TTC549 (cell line): ENCODE results near the gene SERPINA4.
"Not testable (repeated sequence)": the region's sequence is repeated elsewhere in the genome, so short reads cannot be mapped to it uniquely, and the experiment has no call there.

Experiments used
- FAIRE-seq: peaks from 2 replicates; lab custom pipeline; 2012; peaks lifted over from hg19 to GRCh38; lab: Jason Lieb, UNC

The SERPINA4 gene

DNA sequence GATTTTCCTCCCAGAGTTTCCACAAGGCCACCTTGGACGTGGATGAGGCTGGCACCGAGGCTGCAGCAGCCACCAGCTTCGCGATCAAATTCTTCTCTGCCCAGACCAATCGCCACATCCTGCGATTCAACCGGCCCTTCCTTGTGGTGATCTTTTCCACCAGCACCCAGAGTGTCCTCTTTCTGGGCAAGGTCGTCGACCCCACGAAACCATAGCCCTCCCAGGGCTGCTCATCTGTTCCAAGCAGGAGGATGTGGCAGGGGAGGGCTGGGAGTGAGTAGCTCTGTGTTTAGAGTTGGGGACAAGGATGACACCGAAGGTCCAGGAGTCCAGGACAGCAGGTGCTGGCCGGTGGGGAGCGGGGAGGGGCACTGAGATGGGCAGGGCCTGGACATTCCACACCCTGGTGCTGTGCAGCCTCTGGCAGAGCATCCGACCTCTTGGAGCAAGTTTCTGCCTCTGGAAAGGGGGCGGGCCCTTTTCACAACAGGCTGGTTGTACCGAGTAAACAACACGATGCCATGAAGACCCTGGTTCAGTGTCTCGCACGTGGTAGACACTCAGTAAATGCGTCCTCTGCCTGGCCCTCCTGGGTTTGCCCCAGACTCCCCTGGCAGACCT is 8.2 kb downstream of the SERPINA4 start:
- no peak for FAIRE-seq

DNA sequence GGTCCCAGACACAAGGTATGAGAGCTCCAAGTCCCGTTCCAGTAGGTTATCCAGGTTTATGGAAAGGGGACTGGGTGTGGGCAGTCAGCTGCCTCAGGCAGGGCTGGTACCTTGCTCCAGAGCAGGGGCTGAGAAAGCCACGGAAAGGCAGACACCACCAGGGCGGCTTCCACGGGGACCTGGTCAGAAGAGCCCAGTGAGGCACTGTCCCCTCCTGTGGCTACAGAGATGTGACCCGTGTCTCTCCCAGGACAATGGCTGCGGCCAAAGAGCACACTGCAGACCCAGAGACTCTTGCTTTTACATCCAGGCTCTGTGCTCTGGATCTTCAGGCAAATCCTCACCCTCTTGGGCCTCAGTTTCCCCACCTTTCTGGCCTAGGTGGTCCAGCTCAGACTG is 8.8 kb downstream of the SERPINA4 start:
- no peak for FAIRE-seq

DNA sequence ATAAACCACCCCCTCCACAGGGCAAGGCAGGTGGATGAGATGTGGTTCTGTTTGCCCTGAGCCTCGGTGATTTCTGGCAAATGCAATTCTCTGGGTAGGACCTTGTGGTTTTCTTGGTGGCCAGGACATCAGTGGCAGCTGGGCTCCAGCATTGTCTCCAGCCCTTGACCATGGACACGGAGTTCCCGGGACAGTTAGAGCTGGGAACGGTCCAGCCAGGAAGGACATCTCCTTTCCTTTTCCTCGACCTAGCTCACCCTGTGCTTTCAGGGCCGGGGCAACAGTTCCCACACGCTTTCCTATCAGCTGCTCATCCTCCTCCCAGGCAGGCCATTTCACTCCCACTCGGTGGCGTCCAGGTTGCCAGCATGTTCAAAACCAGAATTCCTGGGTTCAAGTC is 9.2 kb downstream of the SERPINA4 start:
- no peak for FAIRE-seq

DNA sequence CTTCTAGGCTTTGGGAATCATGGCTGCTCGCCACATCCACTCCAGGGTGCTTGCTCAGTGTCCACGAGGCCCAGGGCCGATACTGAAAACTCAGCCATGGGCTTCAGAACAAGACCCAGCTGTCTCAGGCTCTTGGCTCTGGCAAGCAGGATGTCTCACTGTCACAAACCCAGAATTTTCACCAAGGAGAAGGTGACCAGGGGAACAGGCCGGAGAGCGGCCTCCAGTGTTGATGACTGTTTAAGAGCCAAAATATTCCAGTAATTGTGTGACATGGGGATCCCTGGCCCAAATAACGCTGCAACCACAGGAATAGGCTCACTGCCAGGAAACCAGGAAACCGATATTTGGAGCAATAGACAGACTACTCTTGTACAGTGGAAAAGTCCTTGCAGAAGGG is 10.2 kb downstream of the SERPINA4 start:
- FAIRE-seq = no peak

DNA sequence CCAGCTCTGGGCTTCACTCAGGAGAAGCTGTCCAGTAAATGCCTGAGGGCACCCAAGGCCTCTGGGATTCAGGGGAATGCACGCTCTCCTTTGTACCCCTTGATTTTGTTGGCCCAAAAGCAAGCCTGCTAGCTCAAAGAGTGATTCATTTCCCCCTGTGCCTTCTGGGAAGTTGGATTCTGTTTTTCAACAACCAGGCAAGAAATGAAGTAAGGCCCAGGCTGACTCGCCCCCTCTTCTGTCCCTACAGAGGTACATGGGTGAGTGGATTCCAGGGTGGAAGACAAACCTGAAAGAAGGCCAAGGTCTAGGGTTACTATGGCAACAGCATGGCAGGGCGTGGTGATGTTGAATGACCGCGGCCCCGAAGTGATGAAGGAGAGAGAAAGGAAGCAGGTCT is 10.7 kb downstream of the SERPINA4 start:
- FAIRE-seq = no peak

DNA sequence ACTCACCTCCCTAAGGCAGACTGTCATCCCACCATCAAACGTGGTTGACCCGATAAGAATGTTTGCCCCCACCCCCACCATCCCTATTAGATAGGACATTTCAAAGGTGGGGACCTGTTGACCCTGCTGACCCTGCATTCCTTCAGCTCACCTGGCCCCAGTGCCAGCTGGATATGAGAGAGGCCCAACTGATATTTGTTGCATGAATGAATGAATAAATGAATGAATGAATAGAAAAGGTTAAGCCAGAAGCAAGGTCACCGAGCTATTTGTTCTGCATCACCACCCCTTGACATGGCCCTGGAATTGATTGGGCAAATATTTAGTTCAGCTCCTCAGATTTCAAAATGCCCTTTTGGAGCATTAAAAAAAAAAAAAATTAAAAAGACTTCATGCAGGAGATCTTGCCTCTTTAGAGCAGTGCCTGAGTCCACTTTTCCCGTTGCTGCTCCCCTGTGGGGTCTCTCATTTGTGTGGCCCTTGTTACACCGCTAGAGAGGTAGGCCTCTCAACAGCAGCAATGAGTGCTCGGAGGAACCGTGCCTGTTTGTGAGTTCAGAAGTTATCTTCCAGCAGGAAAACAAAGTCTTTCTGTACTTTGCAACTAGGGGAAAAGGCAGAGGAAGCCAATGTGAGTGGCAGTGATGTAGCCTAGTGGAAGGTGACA is 11.5 kb downstream of the SERPINA4 start:
- FAIRE-seq = no peak

DNA sequence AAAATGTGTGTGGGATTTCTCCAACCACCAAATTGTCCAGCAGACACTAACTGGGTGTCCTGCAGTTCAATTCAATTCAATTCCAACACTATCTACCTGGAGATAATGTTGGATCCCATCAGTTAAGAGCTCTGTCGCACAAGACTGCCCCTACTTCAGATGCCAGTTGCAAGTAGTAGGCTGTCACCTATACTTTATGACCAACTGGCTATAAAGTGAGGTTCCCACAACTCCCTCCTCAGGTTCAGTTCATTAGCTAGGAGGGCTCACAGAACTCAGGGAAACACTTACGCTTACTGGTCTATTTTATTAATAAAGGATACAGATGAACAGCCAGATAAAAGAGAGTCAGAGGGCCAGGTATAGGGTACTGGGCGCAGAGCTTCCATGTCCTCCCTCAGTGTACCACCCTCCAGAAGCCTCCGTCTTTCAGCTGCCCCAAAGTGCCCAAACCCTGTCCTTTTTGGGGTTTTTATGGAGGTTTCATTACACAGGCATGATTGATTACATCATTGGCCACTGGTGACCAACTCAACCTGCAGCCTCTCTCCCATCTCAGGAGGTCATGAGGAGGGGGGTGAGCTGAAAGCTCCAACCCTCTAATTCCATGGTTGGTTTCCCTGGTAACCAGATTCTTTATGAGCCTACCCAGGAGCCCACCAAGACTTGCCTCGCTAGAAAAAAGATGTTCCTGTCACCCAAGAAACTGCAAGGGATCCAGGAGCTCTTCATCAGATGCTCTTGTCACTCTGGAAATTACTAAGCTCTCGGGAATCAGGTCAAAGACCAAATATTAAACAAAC is 12.4 kb downstream of the SERPINA4 start:
- FAIRE-seq = no peak

DNA sequence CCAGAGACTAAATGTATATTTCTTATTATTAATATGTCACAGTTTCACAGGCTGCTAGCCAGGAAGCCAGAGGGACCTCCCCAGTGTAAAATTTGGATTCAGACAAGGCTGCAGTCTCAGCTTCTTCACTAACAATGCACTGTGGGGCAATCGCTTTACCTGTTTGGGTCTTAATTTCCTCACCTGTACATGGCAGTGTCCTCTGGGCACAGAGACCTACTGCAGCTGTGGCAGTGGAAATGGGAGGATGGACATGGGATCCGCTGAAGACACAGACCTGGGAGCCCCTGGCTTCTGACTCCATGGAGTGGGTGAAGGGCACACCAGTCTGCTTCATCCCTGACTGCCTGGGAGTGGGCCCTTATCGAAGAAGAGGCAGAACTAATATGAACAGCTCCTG is 13.1 kb downstream of the SERPINA4 start:
- FAIRE-seq = no peak

DNA sequence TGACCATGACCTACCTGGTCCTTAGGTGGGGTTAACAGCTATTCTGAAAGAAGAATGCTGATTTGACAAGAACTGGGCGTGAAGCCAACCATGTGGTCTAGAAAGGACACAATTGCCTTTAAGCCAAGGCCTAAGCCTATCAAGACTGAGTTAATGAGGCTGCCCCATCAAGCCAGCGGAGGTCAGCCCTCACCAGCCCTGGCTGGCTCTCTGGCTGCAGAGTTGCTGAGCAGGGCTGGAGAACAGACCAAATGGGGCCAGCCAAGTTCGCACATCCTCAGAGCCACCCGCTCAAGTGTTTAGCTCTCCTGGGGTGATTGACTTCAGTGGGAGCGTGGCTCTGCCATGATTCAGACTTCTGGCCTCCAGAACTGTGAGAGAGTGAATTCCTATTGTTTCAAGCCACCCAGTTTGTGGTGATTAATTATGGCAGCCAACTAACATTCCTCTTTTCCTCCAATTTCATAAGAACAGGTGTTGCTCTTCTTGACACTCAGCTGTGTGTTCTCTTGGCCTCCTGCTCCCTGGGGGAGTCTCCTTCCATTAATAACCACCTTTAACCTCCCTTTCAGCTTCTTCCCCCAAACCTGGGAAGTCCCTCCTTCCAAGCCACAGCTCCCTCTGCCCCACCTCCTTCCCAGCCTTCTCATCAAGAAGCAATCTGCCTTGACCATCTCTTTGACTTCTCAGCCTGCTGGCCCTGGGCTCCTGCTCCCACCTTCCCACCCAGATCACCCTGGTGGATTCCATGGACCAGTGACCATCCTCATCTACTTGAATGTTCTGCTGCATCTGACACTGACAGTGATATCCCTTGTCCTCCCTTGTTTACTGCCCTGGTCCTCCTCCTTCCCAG is 14.7 kb downstream of the SERPINA4 start:
- FAIRE-seq = no peak

DNA sequence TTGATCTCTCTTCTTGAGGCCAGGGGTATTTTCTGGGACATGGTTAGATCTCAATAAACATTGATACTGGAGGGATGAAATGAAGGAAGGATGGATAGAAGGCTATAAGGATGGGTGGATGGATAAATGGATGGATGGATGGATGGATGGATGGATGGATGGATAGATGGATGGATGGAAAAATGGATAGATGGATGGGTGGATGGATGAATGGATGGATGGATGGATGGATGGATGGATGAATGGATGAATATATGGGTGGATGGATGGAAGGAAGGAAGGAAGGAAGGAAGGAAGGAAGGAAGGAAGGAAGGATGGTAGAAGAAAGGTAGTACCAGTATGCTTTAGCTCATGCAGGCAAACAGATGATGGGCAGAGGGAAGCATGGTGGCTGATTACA is 16.2 kb downstream of the SERPINA4 start:
- FAIRE-seq = not testable (repeated sequence)

DNA sequence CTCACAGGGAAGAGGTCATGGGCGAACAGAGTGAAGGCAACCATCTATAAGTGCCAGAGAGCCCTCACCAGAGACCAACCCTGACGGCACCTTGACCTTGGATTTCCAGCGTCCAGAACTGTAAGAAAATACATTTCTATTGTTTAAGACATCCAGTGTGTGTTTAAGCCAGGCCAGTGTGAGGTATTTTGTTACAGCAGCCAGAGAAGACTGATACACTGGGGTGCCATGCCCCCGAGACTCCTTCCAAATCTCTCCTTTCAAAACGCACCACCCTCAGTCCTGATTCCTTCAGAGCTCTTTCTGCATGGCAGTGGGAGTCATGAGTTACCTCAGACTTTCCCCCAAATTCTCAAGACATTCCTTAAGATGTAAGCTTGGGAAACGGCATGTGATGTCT is 17.5 kb downstream of the SERPINA4 start:
- no peak for FAIRE-seq

DNA sequence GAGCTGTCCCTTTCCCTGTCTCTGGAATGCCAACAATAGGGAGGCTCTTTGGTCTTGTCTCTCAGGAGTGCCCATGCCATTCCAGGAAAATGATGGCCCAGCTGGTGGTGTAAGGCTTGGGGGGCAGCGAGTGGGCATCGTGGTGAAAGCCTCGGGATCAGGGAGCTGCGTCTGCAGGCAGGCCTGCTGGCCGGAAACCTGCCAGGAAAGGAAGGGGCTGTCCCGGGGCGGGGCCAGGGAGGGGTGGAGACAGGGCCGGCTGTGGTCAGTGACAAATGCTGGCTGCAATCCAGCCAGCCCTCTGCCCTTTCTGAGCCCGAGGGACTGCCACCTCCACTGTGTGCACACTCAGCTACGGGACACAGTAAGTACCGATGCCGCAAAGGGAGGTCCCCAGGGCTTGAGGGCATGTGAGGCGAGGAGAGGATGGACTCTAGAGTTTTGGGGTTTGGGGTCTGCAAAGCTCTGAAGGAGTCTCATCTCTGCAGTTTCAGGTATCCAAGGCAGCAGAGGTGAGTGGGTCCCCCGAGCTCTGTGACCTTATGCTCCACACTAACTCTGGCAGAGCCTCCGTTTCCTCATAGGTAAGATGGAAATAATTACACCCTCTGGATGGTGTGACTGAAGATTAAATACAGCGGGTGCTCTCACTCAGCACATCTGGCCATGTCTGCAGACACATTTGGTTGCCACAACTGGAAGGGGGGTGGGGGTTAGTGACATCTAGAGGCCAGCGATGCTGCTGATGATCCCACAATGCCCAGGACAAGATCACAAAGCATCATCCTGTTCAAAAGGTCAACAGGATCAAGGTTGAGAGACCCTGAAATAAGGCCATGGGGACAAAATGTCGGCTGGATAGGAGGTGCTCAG is 20.1 kb downstream of the SERPINA4 start, which contains the start of gene SERPINA5:
Gene SERPINA5 (plus strand): TSS at position 300 of the 873 bp plus-strand sequence. CDS start 5,937 bp downstream, outside the sequence.
- no peak for FAIRE-seq

DNA sequence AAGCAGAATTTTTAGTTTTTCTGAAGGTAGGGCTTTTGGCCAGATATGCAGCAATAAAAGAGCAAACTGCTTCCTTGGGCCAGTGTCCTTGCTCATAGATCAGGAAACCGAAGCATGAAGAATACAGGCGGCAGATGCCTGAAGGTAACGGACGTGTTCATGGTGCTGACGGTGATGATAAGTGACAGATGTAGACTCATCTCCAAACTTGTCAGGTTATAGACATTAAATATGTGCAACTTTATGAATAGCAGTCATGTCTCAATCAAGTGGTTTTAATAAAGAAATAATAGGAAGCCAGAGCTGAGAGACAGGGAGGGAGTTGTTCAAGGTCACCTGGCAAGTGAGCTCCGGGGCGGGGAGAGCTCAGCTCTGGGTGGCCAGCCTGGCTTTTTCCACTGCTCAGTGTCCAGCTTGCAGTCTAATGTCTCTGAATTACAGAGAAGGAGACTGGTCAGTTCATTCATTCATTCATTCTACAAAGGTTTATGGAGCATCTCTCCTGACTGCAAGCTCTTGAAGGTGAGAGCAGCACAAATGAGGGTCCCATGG is 21.0 kb downstream of the SERPINA4 start:
- FAIRE-seq = no peak

DNA sequence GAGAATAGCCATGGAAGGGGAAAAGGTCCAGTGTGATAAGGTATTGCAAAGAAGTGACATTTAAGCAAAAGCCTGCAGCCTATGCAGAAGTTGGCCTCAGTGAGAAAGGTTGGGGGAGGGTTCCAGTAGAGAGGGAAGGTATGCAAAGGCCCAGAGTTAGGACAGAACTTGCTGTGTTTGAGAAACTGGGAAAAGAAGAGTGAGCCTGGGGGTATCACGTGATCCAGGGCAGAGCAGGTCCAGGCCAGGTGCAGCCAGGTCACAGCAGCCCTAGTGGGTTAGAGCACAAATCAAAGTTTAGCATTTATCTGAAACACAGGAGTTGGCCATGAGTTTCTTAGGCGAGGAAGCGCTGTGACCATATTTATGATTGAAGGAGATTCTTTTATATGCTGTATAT is 21.6 kb downstream of the SERPINA4 start:
- no peak for FAIRE-seq

DNA sequence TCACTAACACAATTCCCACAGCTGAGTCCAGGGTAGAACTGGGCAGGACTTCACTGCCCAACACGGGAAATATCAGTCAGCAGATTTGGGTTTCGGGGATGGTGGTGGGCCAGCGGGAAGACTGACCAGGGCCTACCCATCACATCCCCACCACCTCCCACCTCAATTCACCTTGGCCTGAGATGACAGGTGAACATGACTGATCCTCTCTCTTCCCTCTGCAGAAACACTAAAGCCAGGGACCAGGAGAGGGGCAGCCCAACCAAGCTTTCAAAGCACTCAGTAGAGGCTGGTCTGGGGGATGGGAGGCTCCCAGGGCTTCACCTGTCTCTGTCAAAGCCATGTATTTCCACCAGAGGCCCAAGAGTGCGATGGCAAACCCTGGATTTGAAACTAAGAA is 22.3 kb downstream of the SERPINA4 start:
- FAIRE-seq = no peak

DNA sequence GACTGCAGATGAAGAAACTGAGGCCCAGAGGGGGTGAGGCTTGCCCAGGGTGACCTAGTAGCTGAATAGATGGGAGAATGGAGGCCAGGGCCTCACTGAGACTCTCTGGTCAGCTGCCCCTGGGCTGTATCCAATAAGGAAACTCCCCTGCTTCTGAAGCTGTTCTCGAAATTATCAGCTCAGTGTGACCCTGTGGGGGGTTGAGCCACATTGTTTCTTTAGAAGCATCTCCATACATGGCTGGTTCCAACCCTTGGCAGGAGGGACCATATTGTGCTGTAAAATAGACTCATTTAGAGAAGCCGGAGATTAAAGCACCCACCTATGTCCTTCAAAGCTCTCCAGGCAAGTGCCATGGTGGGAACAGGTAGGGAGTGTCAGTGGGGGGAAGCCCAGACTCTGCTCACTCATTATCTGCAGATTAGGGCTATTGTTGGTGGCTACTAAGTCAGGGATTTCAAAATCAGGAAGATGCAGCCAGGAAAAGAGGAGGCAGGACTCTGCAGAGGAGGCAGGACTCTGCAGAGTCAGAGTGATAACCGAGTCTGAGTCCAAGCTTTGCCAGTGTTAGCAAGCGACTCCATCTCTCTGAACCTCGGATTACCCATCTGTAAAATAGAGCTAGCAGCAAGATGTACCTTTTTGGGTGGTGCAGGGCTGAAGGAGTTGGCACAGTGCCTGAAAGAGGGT is 23.5 kb downstream of the SERPINA4 start:
- FAIRE-seq = no peak

DNA sequence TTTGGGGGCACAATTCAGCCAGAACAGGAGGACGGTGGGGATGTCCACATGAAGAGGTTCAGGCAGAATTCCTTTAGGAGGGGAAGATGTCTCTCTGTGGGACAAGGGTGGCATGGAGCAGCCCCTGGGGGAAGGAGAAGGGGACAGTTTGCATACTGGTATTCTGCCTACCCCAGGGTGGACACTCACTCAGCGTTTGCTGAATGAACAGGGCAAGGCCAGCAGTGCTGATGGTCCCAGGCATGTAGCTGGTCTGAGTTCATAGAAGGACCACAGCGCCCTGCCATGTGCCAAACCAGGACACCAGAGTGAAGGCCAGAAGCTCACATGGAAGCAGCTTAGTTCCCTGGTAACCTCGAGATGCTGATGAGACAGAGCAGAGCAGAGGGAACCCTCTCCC is 25.4 kb downstream of the SERPINA4 start:
- FAIRE-seq = no peak

DNA sequence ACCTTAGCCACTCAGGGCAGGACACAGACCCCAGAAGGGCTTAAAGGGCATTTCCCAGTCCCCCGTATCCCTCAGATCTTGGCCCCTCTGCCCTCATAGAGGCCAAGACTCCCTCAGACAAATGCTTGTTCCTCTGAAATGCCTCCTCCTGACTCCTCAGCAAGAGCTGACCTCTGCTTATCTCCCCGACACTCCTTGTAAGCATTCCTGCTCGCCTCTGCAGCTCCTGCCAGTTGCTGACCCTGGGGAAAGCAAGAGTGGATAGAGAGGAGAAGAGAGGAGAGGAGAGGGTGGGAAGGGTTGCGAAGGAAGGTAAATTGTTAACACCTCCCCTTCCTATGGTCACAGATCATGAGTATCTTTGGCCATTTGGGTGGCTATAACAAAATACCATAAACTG is 27.1 kb downstream of the SERPINA4 start:
- FAIRE-seq = no peak

DNA sequence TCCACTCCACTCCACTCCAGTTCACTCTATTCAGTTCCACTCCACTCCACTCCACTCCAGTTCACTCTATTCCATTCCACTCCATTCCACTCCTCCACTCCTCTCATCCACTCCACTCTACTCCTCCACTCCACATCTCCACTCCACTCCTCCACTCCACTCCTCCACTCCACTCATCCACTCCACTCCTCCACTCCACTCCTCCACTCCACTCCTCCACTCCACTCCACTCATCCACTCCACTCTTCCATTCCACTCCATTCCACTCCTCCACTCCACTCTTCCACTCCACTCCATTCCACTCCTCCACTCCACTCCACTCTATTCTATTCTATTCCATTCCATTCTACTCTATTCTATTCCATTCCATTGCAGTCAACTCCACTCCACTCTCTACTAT is 29.8 kb downstream of the SERPINA4 start:
- FAIRE-seq = no peak

DNA sequence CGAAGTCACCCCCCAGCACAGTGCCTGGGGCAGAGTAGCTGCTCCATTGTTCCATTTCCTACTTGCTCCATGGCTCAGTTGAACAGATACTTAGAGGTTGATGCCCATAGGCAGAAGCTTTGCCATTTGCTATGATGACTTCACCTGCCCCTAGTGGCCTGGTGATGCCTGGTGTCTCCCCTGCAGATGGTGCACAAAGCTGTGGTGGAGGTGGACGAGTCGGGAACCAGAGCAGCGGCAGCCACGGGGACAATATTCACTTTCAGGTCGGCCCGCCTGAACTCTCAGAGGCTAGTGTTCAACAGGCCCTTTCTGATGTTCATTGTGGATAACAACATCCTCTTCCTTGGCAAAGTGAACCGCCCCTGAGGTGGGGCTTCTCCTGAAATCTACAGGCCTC is 30.6 kb downstream of the SERPINA4 start:
- no peak for FAIRE-seq

DNA sequence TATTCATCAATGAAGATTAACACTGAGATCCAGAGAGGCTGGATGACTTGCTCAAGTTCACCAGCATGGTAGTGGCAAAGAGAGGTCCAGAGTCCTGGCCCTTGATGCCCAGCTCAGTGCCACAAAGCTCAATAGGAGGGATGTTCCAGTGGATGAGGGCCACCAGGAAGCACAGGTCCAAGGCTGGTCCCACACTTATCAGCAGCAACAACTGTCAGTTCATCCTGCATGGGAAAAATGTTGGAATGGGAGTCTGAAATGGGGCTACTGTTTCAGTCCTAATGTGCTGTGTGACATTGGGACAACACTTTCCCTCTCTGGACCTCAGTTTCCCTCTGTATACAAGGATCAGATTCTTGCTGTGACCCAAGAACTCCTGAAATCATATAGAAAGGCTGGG is 31.2 kb downstream of the SERPINA4 start:
- no peak for FAIRE-seq
